Ishikawa (cell line): ENCODE results near the gene CDR2.

Source experiments
- CEBPB ChIP-seq: IDR thresholded peaks from 2 replicates; pipeline ENCODE4 v1.6.1; 2012
- CREB1 ChIP-seq: IDR thresholded peaks from 2 replicates; pipeline ENCODE4 v1.6.1; 2012; ENCODE audit warnings: low read depth
- EGR1 ChIP-seq: IDR thresholded peaks from 2 replicates; pipeline ENCODE4 v1.6.1; 2012
- EP300 ChIP-seq: IDR thresholded peaks from 2 replicates; pipeline ENCODE4 v1.6.1; 2012; ENCODE audit warnings: borderline replicate concordance
- FOXM1 ChIP-seq: IDR thresholded peaks from 2 replicates; pipeline ENCODE4 v1.6.1; 2012; ENCODE audit warnings: low read depth, borderline replicate concordance
- MAX ChIP-seq: IDR thresholded peaks from 2 replicates; pipeline ENCODE4 v1.6.1; 2012
- RAD21 ChIP-seq: IDR thresholded peaks from 2 replicates; pipeline ENCODE4 v1.6.1; 2012; ENCODE audit warnings: low read depth
- REST ChIP-seq: IDR thresholded peaks from 2 replicates; pipeline ENCODE4 v1.6.1; 2012; ENCODE audit warnings: low read depth, mild to moderate bottlenecking
- TAF1 ChIP-seq: IDR thresholded peaks from 2 replicates; pipeline ENCODE4 v1.6.1; 2012; ENCODE audit warnings: low read depth, mild to moderate bottlenecking
- TCF12 ChIP-seq: IDR thresholded peaks from 2 replicates; pipeline ENCODE4 v1.6.1; 2012; ENCODE audit warnings: low read depth
- YY1 ChIP-seq: IDR thresholded peaks from 2 replicates; pipeline ENCODE4 v1.6.1; 2012; ENCODE audit warnings: low read depth
- ZBTB7A ChIP-seq: IDR thresholded peaks from 2 replicates; pipeline ENCODE4 v1.6.1; 2012; ENCODE audit warnings: low read depth

GRCh38 chr16:22304411-22304810, 70.0 kb downstream of the CDR2 start:
- TF ChIP-seq EP300 (no peak), CEBPB (no peak), FOXM1 (no peak), TCF12 (no peak), REST (no peak), MAX (no peak), TAF1 (no peak), YY1 (no peak), EGR1 (no peak), CREB1 (no peak), RAD21 (no peak), ZBTB7A (no peak)
